Mesenchymal stem cell (in vitro differentiated cells and primary cell): ENCODE data around the gene CAMK1D.

Experiments used
- DNase-seq: peaks from one replicate; pipeline ENCODE4 v3.0.0-alpha.2; 2013
- H2AFZ ChIP-seq: one replicate; pipeline ENCODE4 v1.6.1; 2013; ENCODE audit warnings: low read depth, mild to moderate bottlenecking, control low read depth, inconsistent platforms, low read length, moderate library complexity
- H2AK5ac ChIP-seq: 2 replicates; pipeline ENCODE4 v1.6.1; 2013; ENCODE audit warnings: low read length, moderate library complexity, mild to moderate bottlenecking, inconsistent platforms; ENCODE audit not compliant: severe bottlenecking
- H2BK120ac ChIP-seq: one replicate; pipeline ENCODE4 v1.6.1; 2013; ENCODE audit warnings: low read depth, mild to moderate bottlenecking, inconsistent platforms, low read length, moderate library complexity
- H2BK12ac ChIP-seq, 2 experiments: one replicate each; pipeline ENCODE4 v1.6.1; 2013; ENCODE audit warnings: inconsistent platforms in 2 of 2, low read length in 2 of 2, mild to moderate bottlenecking in 2 of 2, moderate library complexity in 2 of 2, control low read depth in 1 of 2
- H2BK15ac ChIP-seq: one replicate; pipeline ENCODE4 v1.6.1; 2013; ENCODE audit warnings: mild to moderate bottlenecking, low read depth, inconsistent platforms; ENCODE audit not compliant: poor library complexity, severe bottlenecking
- H2BK5ac ChIP-seq: 2 replicates; pipeline ENCODE4 v1.6.1; 2013; ENCODE audit warnings: low read depth, mild to moderate bottlenecking, low read length, control low read depth, inconsistent platforms; ENCODE audit not compliant: poor library complexity, severe bottlenecking
- H3K14ac ChIP-seq, 2 experiments: one replicate each; pipeline ENCODE4 v1.6.1; 2013; ENCODE audit warnings: inconsistent platforms in 2 of 2, low read length in 2 of 2, control low read depth in 1 of 2, mild to moderate bottlenecking in 1 of 2, moderate library complexity in 1 of 2
- H3K18ac ChIP-seq, 2 experiments: one replicate each; pipeline ENCODE4 v1.6.1; 2013; ENCODE audit warnings: inconsistent platforms in 2 of 2, low read length in 2 of 2, control low read depth in 1 of 2, low read depth in 1 of 2, mild to moderate bottlenecking in 1 of 2
- H3K23ac ChIP-seq, 2 experiments: one replicate each; pipeline ENCODE4 v1.6.1; 2013; ENCODE audit warnings: inconsistent platforms in 2 of 2, low read length in 2 of 2, mild to moderate bottlenecking in 2 of 2, moderate library complexity in 2 of 2, control low read depth in 1 of 2
- H3K27ac ChIP-seq: 2 replicates; pipeline ENCODE4 v1.5.1; 2013; ENCODE audit warnings: mild to moderate bottlenecking, moderate library complexity, low read length, control low read depth, inconsistent platforms; ENCODE audit not compliant: poor library complexity, severe bottlenecking
- H3K27me3 ChIP-seq, 2 experiments: 2 replicates each; pipeline versions ENCODE4 v1.6.1 to v1.7.0; 2013; ENCODE audit warnings: low read length in 2 of 2, mild to moderate bottlenecking in 2 of 2, moderate library complexity in 2 of 2, control low read depth in 1 of 2, inconsistent platforms in 1 of 2; ENCODE audit not compliant: control insufficient read depth in 1 of 2, insufficient read depth in 1 of 2
- H3K36me3 ChIP-seq, 2 experiments: 2 replicates each; pipeline versions ENCODE4 v1.6.1 to v1.7.0; 2013; ENCODE audit warnings: low read length in 2 of 2, control low read depth in 1 of 2, inconsistent platforms in 1 of 2, low read depth in 1 of 2, mild to moderate bottlenecking in 1 of 2; ENCODE audit not compliant: insufficient read depth in 2 of 2, control insufficient read depth in 1 of 2
- H3K4ac ChIP-seq, 2 experiments: one replicate each; pipeline ENCODE4 v1.6.1; 2013; ENCODE audit warnings: inconsistent platforms in 2 of 2, low read length in 2 of 2, mild to moderate bottlenecking in 2 of 2, moderate library complexity in 2 of 2, control low read depth in 1 of 2, low read depth in 1 of 2
- H3K4me1 ChIP-seq: 2 replicates; pipeline ENCODE4 v1.6.1; 2013; ENCODE audit warnings: low read depth, low read length, control low read depth; ENCODE audit not compliant: control insufficient read depth, insufficient read depth
- H3K4me2 ChIP-seq: 2 replicates; pipeline ENCODE4 v1.6.1; 2013; ENCODE audit warnings: low read length, mild to moderate bottlenecking, inconsistent platforms; ENCODE audit not compliant: poor library complexity, severe bottlenecking
- H3K4me3 ChIP-seq, 2 experiments: 2 replicates each; pipeline versions ENCODE4 v1.5.1 to v1.7.0; 2013; ENCODE audit warnings: low read length in 2 of 2, mild to moderate bottlenecking in 2 of 2, control low read depth in 1 of 2, low read depth in 1 of 2; ENCODE audit not compliant: insufficient read depth in 1 of 2
- H3K79me1 ChIP-seq: replicated peaks from 2 replicates; pipeline ENCODE4 v1.6.1; 2013; ENCODE audit warnings: mild to moderate bottlenecking, control low read depth, low read length, inconsistent platforms; ENCODE audit not compliant: poor library complexity, severe bottlenecking
- H3K9ac ChIP-seq: 2 replicates; pipeline ENCODE4 v1.7.0; 2013; ENCODE audit warnings: mild to moderate bottlenecking, low read length, moderate library complexity
- H3K9me3 ChIP-seq: 2 replicates; pipeline ENCODE4 v1.7.0; 2013; ENCODE audit warnings: mild to moderate bottlenecking, low read length; ENCODE audit not compliant: control insufficient read depth
- H4K8ac ChIP-seq: one replicate; pipeline ENCODE4 v1.6.1; 2013; ENCODE audit warnings: inconsistent platforms, mild to moderate bottlenecking, low read length, moderate library complexity
- H4K91ac ChIP-seq: one replicate; pipeline ENCODE4 v1.6.1; 2013; ENCODE audit warnings: mild to moderate bottlenecking, low read length, inconsistent platforms
- WGBS: methylation state at CpG from one replicate; pipeline ENCODE4 v1.1.7; 2013; ENCODE audit warnings: mixed read lengths; 5-methylcytosine and 5-hydroxymethylcytosine counted together

CAMK1D gene

DNA sequence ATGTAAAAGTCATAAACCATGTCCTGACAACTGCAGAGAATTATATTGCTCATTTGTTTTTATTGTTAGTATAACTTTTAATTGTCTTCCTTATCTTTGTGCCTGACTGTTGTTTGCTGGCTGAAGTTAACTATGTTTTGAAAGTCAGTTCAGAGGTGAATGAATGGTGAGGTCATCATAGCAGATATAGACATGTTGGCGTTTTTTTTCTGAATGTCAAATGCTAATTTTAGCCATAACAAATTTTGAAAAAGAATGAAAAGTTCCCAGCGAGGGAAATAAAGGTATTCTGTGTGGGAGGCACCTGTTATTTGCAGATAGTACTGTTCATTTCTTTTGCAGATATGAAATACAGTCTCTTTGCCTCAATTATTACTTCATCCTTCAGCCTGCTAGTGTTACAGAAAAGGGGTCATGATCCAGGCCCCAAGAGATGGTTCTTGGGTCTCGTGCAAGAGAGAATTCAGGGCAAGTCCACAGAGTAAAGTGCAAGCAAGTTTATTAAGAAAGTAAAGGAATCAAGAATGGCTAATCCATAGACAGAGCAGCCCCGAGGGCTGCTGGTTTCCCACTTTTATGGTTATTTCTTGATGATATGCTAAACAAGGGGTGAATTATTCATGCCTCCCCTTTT is 96.5 kb downstream of the CAMK1D start:
- no peak overlapping the region for H3K4ac ChIP-seq
- H3K9ac ChIP-seq, result no peak overlapping the region
- no peak overlapping the region for H2BK5ac ChIP-seq
- H3K18ac ChIP-seq, result no peak overlapping the region
- H4K8ac ChIP-seq, result no peak overlapping the region
- H3K4me3 ChIP-seq, result peak overlapping the region in 1 of 2 experiments; percentile 14
- H2BK15ac ChIP-seq, result no peak overlapping the region
- no peak overlapping the region for H4K91ac ChIP-seq
- no peaks in the 10 kb centered on the region for H3K36me3 ChIP-seq
- H3K27ac ChIP-seq, result no peak overlapping the region
- no peak overlapping the region for H3K14ac ChIP-seq
- H2AFZ ChIP-seq, result no peak overlapping the region
- no peak overlapping the region for H3K23ac ChIP-seq
- no peak overlapping the region for H2AK5ac ChIP-seq
- H3K4me1 ChIP-seq, result peaks cover 2% of the 10 kb centered on the region
- no peak overlapping the region for H3K4me2 ChIP-seq
- no peaks in the 10 kb centered on the region for H3K9me3 ChIP-seq
- no peak for DNase-seq
- H2BK120ac ChIP-seq, result no peak overlapping the region
- H2BK12ac ChIP-seq, result no peak overlapping the region
- peaks cover 32% of the 10 kb centered on the region for H3K79me1 ChIP-seq
- 89% methylated on average over 3 of the region's 4 CpGs for WGBS
- no peaks in the 10 kb centered on the region for H3K27me3 ChIP-seq

DNA sequence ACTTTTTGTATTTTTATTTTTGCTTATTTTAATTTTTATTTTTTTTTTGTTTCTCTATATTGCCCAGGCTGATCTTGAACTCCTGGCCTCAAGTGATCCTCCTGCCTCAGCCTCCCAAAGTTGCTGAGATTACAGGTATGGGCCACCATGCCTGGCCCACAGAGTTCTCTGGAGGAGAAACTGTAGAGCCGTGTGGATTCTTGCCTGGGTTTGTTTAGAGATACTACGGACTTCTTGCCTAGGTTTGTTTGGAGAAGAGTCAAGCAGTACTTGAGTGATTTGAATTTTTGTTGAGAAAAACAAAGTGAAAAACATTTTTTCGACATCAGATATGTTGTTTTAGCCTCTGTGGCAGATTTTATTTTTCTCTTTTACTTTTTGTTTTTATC is 99.0 kb downstream of the CAMK1D start:
- H3K9me3 ChIP-seq, result no peaks in the 10 kb centered on the region
- 13% methylated on average over 3 of the region's 3 CpGs for WGBS
- peak overlapping the region; percentile 10 for H3K4me2 ChIP-seq
- DNase-seq, result no peak
- no peak overlapping the region for H3K23ac ChIP-seq
- peaks cover 5% of the 10 kb centered on the region for H3K4me1 ChIP-seq
- no peak overlapping the region for H2BK5ac ChIP-seq
- peak overlapping the region; percentile 81 for H3K9ac ChIP-seq
- H2BK12ac ChIP-seq, result no peak overlapping the region
- peaks cover 37% of the 10 kb centered on the region for H3K79me1 ChIP-seq
- H4K91ac ChIP-seq, result no peak overlapping the region
- no peak overlapping the region for H2AFZ ChIP-seq
- H3K27me3 ChIP-seq, result no peaks in the 10 kb centered on the region
- no peak overlapping the region for H2BK15ac ChIP-seq
- no peak overlapping the region for H3K18ac ChIP-seq
- H2AK5ac ChIP-seq, result no peak overlapping the region
- H3K27ac ChIP-seq, result peak overlapping the region; percentile 90
- no peaks in the 10 kb centered on the region for H3K36me3 ChIP-seq
- H2BK120ac ChIP-seq, result no peak overlapping the region
- no peak overlapping the region for H3K4ac ChIP-seq
- H3K14ac ChIP-seq, result no peak overlapping the region
- peak overlapping the region; percentile 19 for H4K8ac ChIP-seq
- H3K4me3 ChIP-seq, result no peak overlapping the region

DNA sequence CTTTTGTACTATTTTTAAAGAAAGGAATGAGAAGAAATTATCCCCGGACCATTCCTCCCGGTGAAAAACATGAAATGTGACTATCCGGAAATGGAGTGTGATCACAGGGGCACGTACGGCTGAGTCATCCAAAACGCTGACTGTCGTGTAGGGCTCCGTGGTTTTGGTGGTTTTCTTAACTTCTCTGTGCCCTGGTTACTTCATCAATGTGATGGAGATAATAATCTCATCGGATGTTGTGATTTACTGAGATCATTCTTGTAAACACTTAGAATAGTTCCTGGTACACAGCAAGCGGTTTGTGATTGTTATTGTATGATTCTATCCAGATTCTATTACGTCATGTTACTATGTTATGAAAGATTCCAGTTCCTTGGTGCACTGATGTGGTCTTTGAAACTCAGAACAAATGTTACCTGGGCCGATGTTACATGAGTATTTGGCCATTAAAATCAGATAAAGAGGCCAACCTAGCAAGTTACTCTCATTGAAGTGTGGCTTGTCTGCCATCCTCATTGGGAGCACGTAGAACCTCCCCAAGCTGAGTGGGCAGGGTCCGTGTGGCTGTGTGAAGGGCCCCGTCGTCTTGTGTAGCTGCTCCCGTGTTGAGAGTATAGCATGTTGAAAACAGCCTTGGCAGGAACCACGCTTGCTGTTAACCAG is 99.5 kb downstream of the CAMK1D start:
- H3K79me1 ChIP-seq, result peaks cover 37% of the 10 kb centered on the region
- WGBS, result 41% methylated on average over 18 of the region's 18 CpGs
- peaks cover 5% of the 10 kb centered on the region for H3K4me1 ChIP-seq
- no peak overlapping the region for H3K14ac ChIP-seq
- no peak overlapping the region for H3K4me2 ChIP-seq
- peak overlapping the region; percentile 11 for H2AK5ac ChIP-seq
- peak overlapping the region; percentile 39 for H4K8ac ChIP-seq
- H3K4me3 ChIP-seq, result no peak overlapping the region
- peak overlapping the region; percentile 90 for H3K27ac ChIP-seq
- no peaks in the 10 kb centered on the region for H3K9me3 ChIP-seq
- H2BK15ac ChIP-seq, result peak overlapping the region; percentile 29
- H2BK12ac ChIP-seq, result peak overlapping the region; percentile 66 to 93
- DNase-seq, result peak; percentile 99
- H4K91ac ChIP-seq, result peak overlapping the region; percentile 36
- peak overlapping the region; percentile 81 for H3K9ac ChIP-seq
- no peak overlapping the region for H2BK5ac ChIP-seq
- peak overlapping the region in 1 of 2 experiments; percentile 62 for H3K18ac ChIP-seq
- H3K36me3 ChIP-seq, result no peaks in the 10 kb centered on the region
- peak overlapping the region in 1 of 2 experiments; percentile 13 for H3K4ac ChIP-seq
- no peaks in the 10 kb centered on the region for H3K27me3 ChIP-seq
- peak overlapping the region; percentile 29 for H2BK120ac ChIP-seq
- H2AFZ ChIP-seq, result no peak overlapping the region
- H3K23ac ChIP-seq, result no peak overlapping the region

DNA sequence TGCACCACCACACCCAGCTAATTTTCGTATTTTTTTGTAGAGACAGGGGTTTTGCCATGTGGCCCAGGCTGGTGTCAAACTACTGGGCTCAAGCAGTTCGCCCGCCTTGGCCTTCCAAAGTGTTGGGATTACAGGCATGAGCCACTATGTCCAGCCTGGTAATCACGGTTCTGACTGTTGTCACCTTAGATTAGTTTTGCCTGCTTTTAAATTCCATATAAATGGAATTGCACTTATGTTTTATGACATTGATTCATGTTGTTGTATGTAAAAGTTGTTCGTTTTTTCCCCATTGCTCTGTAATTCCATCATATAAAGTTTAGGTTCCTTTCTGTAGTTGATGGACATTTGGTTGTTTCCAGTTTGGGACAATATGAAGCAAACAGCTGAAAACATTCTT is 106.0 kb downstream of the CAMK1D start:
- Histone ChIP-seq H2BK120ac (no peak overlapping the region), H3K9ac (peak overlapping the region; percentile 21), H3K27ac (no peak overlapping the region), H3K4me1 (peaks cover 4% of the 10 kb centered on the region), H3K14ac (no peak overlapping the region), H3K4me2 (no peak overlapping the region), H2AK5ac (no peak overlapping the region), H2BK5ac (no peak overlapping the region), H3K9me3 (no peaks in the 10 kb centered on the region), H3K4ac (no peak overlapping the region), H3K36me3 (no peaks in the 10 kb centered on the region), H3K27me3 (no peaks in the 10 kb centered on the region), H2BK15ac (no peak overlapping the region), H3K18ac (no peak overlapping the region), H4K91ac (peak overlapping the region; percentile 53), H2AFZ (no peak overlapping the region), H3K23ac (no peak overlapping the region), H2BK12ac (no peak overlapping the region), H4K8ac (no peak overlapping the region), H3K79me1 (peaks cover 40% of the 10 kb centered on the region), H3K4me3 (no peak overlapping the region)
- 95% methylated on average over 5 of the region's 5 CpGs for WGBS
- DNase-seq, result no peak
